Neural cell (in vitro differentiated cells): ENCODE data around the gene DNAAF5.

Experiments
- POLR2AphosphoS5 ChIP-seq: IDR thresholded peaks from 2 replicates; pipeline ENCODE4 v1.6.1; 2012
- TF ChIP-seq, protein P1 (sequence below): fragments of 450-650 bp; IDR thresholded peaks from 2 replicates; pipeline ENCODE4 v1.5.1; 2014; ENCODE audit warnings: antibody characterized with exemption, mild to moderate bottlenecking, moderate library complexity; ENCODE audit not compliant: poor library complexity, severe bottlenecking

DNA sequence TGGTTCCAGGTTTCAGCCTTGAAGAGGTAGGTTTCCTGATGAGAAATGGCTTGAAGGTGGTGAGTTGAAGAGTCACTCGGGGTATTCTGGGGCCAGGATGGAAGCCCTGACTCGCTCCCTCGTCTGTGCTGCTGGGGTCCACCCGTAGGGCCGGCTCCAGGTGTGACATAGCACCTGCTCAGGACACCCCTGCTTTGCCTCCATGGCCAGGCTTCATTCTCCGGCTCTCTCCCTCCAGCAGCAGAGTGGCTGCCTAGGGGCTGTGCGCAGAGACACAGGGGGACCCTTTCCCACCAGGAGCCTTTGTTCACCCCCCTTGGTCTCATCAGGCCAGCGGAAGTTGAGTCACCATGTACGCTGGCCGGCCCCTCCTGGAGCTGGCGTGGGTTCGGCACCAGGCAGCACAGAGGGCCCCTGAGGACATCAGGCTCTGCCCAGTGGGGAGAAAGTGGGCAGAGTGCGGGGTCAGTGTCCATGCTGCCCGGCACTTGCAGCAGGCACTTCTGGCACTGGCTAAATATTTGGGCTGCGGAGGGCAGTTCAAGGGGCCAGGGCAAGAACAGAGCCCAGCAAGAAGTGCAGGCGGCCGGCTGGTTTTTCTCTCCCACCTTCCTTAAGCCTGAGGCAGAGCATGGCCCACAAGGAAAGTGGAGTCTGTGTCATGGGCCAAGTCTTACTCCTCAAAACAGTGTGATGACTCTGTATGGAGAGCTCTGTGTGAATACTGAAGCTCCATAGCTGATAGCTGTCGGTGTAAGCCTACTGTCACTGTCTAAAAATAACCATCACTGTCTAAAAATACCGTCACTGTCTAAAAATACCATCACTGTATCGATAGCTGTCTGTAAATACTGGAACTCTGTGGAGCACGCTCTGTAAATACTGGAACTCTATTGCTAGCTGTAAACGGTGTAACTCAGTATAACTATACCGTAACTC, 4.3 kb downstream of the DNAAF5 start:
- TF ChIP-seq, protein P1, sequence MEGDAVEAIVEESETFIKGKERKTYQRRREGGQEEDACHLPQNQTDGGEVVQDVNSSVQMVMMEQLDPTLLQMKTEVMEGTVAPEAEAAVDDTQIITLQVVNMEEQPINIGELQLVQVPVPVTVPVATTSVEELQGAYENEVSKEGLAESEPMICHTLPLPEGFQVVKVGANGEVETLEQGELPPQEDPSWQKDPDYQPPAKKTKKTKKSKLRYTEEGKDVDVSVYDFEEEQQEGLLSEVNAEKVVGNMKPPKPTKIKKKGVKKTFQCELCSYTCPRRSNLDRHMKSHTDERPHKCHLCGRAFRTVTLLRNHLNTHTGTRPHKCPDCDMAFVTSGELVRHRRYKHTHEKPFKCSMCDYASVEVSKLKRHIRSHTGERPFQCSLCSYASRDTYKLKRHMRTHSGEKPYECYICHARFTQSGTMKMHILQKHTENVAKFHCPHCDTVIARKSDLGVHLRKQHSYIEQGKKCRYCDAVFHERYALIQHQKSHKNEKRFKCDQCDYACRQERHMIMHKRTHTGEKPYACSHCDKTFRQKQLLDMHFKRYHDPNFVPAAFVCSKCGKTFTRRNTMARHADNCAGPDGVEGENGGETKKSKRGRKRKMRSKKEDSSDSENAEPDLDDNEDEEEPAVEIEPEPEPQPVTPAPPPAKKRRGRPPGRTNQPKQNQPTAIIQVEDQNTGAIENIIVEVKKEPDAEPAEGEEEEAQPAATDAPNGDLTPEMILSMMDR: no peak
- no peak for TF ChIP-seq POLR2AphosphoS5
